ENCODE results near the gene ADAMTS9. TPM values are rescaled to one million over a fixed set of nuclear protein-coding genes. Genes with fewer than 3 reads are reported as not detected.
A peak's percentile ranks its signal among the peaks of the same experiment; 100 is the strongest.
"Not testable (repeated sequence)": the region's sequence is repeated elsewhere in the genome, so short reads cannot be mapped to it uniquely, and the experiment has no call there.

ADAMTS9 gene
- total RNA-seq, 1 donor from 2014 or later = 11.7 TPM

DNA sequence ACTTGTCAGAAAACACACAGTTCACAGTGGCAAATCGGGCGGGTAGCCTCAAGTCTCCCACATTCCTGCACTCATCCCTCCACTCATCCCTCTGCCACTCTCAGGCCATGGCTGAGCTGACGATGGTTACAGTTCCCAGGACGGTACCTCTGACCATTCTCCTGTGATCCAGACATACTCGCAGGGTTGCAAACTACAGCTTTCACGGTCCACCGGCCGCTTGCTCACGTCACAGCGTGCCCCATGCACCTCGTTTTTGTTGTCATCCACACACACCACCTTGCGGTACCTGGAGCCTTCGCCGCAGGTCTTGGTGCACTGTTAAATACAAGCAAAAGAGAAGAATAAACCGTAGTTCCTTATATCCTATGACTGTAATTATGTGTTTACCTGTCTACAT is 137.1 kb downstream of the ADAMTS9 start:
- H3K27ac ChIP-seq = no peak overlapping the region
- peaks cover 5% of the 10 kb centered on the region for H3K4me1 ChIP-seq
- no peaks in the 10 kb centered on the region for H3K27me3 ChIP-seq (ENCODE audit: low read depth)
- H3K9me3 ChIP-seq = no peaks in the 10 kb centered on the region
- H3K4me3 ChIP-seq = no peak overlapping the region
- DNase-seq (no peak), ATAC-seq (no peak)
- TF ChIP-seq, protein P1, sequence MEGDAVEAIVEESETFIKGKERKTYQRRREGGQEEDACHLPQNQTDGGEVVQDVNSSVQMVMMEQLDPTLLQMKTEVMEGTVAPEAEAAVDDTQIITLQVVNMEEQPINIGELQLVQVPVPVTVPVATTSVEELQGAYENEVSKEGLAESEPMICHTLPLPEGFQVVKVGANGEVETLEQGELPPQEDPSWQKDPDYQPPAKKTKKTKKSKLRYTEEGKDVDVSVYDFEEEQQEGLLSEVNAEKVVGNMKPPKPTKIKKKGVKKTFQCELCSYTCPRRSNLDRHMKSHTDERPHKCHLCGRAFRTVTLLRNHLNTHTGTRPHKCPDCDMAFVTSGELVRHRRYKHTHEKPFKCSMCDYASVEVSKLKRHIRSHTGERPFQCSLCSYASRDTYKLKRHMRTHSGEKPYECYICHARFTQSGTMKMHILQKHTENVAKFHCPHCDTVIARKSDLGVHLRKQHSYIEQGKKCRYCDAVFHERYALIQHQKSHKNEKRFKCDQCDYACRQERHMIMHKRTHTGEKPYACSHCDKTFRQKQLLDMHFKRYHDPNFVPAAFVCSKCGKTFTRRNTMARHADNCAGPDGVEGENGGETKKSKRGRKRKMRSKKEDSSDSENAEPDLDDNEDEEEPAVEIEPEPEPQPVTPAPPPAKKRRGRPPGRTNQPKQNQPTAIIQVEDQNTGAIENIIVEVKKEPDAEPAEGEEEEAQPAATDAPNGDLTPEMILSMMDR (IDR thresholded peaks at IDR 0.05) = no peak
- H3K36me3 ChIP-seq = peaks cover 6% of the 10 kb centered on the region
- intact Hi-C loops (cut with DNase I) = no loop called here

DNA sequence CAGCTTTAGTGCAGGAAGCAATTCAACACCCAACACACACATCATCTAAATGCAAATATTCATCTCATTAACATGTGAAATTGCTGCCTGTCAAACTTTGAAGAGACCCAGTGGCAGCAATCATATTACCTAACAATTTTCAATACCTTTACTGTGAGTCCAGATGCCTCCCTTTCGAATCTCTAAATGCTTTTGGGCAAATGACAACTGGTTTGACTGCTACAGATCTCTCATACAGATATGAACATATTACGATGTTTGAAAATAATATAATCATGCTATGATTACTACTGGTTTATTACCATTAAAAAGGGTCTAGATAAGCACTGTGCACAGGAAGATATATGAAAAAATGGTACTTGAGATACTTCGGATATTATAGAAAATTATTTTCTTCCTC is 137.9 kb downstream of the ADAMTS9 start:
- Histone ChIP-seq H3K27me3 (ENCODE audit: low read depth) (no peaks in the 10 kb centered on the region), H3K9me3 (no peaks in the 10 kb centered on the region), H3K4me1 (peaks cover 5% of the 10 kb centered on the region), H3K4me3 (no peak overlapping the region), H3K36me3 (peaks cover 8% of the 10 kb centered on the region), H3K27ac (no peak overlapping the region)
- ATAC-seq = no peak
- intact Hi-C loops (cut with DNase I) = no loop called here
- no peak for DNase-seq
- TF ChIP-seq, protein P1 (IDR thresholded peaks at IDR 0.05) = no peak

GRCh38 chr3:64548200-64548889 is 139.5 kb downstream of the ADAMTS9 start:
- no peak overlapping the region for H3K27ac ChIP-seq
- intact Hi-C loops (cut with DNase I) = no loop called here
- peak; percentile 49 to 76 for ATAC-seq
- no peak overlapping the region for H3K4me3 ChIP-seq
- no peaks in the 10 kb centered on the region for H3K9me3 ChIP-seq
- TF ChIP-seq, protein P1 (IDR thresholded peaks at IDR 0.05) = no peak
- H3K36me3 ChIP-seq = peaks cover 8% of the 10 kb centered on the region
- no peak for DNase-seq
- no peaks in the 10 kb centered on the region for H3K27me3 ChIP-seq (ENCODE audit: low read depth)
- H3K4me1 ChIP-seq = peaks cover 5% of the 10 kb centered on the region

DNA sequence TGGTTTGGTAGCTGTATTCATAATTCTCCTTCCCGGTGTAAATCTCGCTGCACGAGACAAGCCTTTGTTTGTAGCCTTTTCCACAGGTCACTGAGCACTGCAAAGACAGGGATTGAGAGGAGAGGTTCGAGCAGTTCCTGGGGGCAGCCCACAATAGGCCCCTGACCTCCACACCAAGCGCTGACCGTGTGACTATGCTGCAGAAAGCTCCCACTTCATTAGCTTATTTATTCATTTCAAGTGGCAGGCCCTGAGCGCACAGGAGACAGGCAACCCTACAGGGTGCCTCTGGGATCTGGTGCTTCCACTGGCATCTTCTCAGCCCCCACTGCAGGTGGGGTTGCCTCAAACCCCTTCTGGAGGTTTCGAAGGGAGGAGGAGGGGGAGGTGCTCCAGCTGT is 140.9 kb downstream of the ADAMTS9 start:
- Histone ChIP-seq H3K36me3 (peaks cover 10% of the 10 kb centered on the region), H3K4me1 (peaks cover 5% of the 10 kb centered on the region), H3K27me3 (ENCODE audit: low read depth) (no peaks in the 10 kb centered on the region), H3K4me3 (no peak overlapping the region), H3K9me3 (no peaks in the 10 kb centered on the region), H3K27ac (no peak overlapping the region)
- intact Hi-C loops (cut with DNase I) = no loop called here
- ATAC-seq (no peak), DNase-seq (no peak)
- TF ChIP-seq, protein P1 (IDR thresholded peaks at IDR 0.05) = no peak

DNA sequence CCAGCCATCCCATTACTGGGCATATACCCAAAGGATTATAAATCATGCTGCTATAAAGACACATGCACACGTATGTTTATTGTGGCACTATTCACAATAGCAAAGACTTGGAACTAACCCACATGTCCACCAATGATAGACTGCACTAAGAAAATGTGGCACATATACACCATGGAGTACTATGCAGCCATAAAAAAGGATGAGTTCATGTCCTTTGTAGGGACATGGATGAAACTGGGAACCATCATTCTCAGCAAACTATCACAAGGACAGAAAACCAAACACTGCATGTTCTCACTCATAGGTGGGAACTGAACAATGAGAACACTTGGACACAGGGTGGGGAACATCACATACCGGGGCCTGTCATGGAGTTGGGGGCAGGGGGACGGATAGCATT is 142.6 kb downstream of the ADAMTS9 start:
- H3K27ac ChIP-seq; H3K9me3 ChIP-seq; DNase-seq; H3K27me3 ChIP-seq (ENCODE audit: low read depth); ATAC-seq; H3K4me3 ChIP-seq; intact Hi-C loops (cut with DNase I); H3K4me1 ChIP-seq: not testable (repeated sequence)
- H3K36me3 ChIP-seq = peaks cover 23% of the 10 kb centered on the region

GRCh38 chr3:64541803-64542202 is 146.0 kb downstream of the ADAMTS9 start:
- intact Hi-C loops (cut with DNase I) = no loop called here
- TF ChIP-seq, protein P1 (IDR thresholded peaks at IDR 0.05) = no peak
- Histone ChIP-seq H3K4me3 (no peak overlapping the region), H3K36me3 (peaks cover 27% of the 10 kb centered on the region), H3K9me3 (no peaks in the 10 kb centered on the region), H3K27me3 (ENCODE audit: low read depth) (no peaks in the 10 kb centered on the region), H3K4me1 (peaks cover 9% of the 10 kb centered on the region), H3K27ac (no peak overlapping the region)
- ATAC-seq (no peak), DNase-seq (no peak)

Measured in lower lobe of right lung (tissue), 2 donors.